H1 (cell line): ENCODE measurements around the gene RREB1. TPM values are rescaled to one million over a fixed set of nuclear protein-coding genes. Genes with fewer than 3 reads are reported as not detected.

Experiments
- JUND ChIP-seq: IDR thresholded peaks from 2 replicates; pipeline ENCODE4 v1.6.1; 2011; ENCODE audit warnings: mild to moderate bottlenecking, improper control_type of control experiment, low read length
- RBBP5 ChIP-seq: IDR thresholded peaks from 2 replicates; pipeline ENCODE4 v1.7.1; 2012; ENCODE audit warnings: low read depth, mild to moderate bottlenecking, inconsistent platforms, low read length, moderate library complexity, borderline replicate concordance
- TAF1 ChIP-seq: IDR thresholded peaks from 2 replicates; pipeline ENCODE4 v1.6.1; 2011; ENCODE audit warnings: mild to moderate bottlenecking, low read depth, low read length
- polyA plus RNA-seq, 7 experiments: library from polyadenylated mRNA; depleted of rRNA in 3 of 7; stranded (reverse) in 5 of 7; unstranded in 2 of 7; fragments of >200 nt in 5 of 7; fragments of 200-250 nt in 2 of 7; gene quantifications; 1 replicate in 5 of 7; 2 replicates in 1 of 7; 4 replicates in 1 of 7; pipeline versions ENCODE4 v1.2.1 to v1.2.3, GENCODE V29; 2011 to 2013; ENCODE audit warnings: missing spikeins in 2 of 7, mixed read lengths in 2 of 7
- total RNA-seq: library from RNA; stranded (reverse); fragmentation: NEBNext Ultra II Directional; extraction: Animal tissue kit (Norgen Biotek cat#: 25700); gene quantifications from 2 replicates; pipeline ENCODE4 v1.2.1, GENCODE V29; 2021

Gene RREB1
- total and polyA plus RNA-seq, 2 of the 8 experiments (the other 6 are each of a cell fraction or from before 2014, with no cell fraction given) = 3.9 to 34.7 TPM

GRCh38 chr6:7098993-7099392 lies 8.8 kb upstream of the RREB1 start (continued):
- TF ChIP-seq TAF1 (no peak), JUND (no peak), RBBP5 (no peak)
